Stimulated activated CD4-positive, alpha-beta T cell treated with anti-CD3 and anti-CD28 coated beads, Interleukin-12 subunit alpha, Interleukin-12 subunit beta, amount 100 ng/mL, for 48 hours (primary cell): ENCODE results near the gene KDM4C.
"Not testable (repeated sequence)": the region's sequence is repeated elsewhere in the genome, so short reads cannot be mapped to it uniquely, and the experiment has no call there.

ENCODE experiments used
- DNase-seq, 3 donors: peaks; one replicate each; pipeline ENCODE4 v3.0.0-alpha.2; 2020; ENCODE audit warnings: low read depth in 2 of 3, low spot score in 1 of 3

The KDM4C gene

GRCh38 chr9:6757456-6758247 lies at the start of gene KDM4C:
Gene KDM4C, plus strand, starts transcription at chr9:6757973. Its CDS starts 35,016 bp downstream, at chr9:6792989.
- DNase-seq = peak; percentile 86 to 92 (median 87)

- DNase-seq = no peak
Measured at GRCh38 chr9:6708732-6709131, 49.0 kb upstream of the KDM4C start.

- no peak for DNase-seq
Measured at GRCh38 chr9:6711403-6711802, 46.4 kb upstream of the KDM4C start.

- DNase-seq = no peak
Measured at GRCh38 chr9:6712041-6712440, 45.7 kb upstream of the KDM4C start.

- no peak for DNase-seq
Measured at GRCh38 chr9:6714176-6714575, 43.6 kb upstream of the KDM4C start.

- DNase-seq = not testable (repeated sequence)
Measured at GRCh38 chr9:6715153-6715754, 42.5 kb upstream of the KDM4C start.

GRCh38 chr9:6715755-6716643 lies 41.8 kb upstream of the KDM4C start:
- DNase-seq = peak; percentile 55 to 69 (median 67)

- peak in 1 of 3 donors; percentile 11 for DNase-seq
Measured at GRCh38 chr9:6716766-6717165, 41.0 kb upstream of the KDM4C start.

GRCh38 chr9:6723881-6724420 lies 33.8 kb upstream of the KDM4C start:
- DNase-seq = no peak

- DNase-seq = no peak
Measured at GRCh38 chr9:6733257-6733656, 24.5 kb upstream of the KDM4C start.

- no peak for DNase-seq
Measured at GRCh38 chr9:6733831-6734230, 23.9 kb upstream of the KDM4C start.

- no peak for DNase-seq
Measured at GRCh38 chr9:6735422-6735821, 22.4 kb upstream of the KDM4C start.

- DNase-seq = no peak
Measured at GRCh38 chr9:6739218-6739617, 18.6 kb upstream of the KDM4C start.

- DNase-seq = not testable (repeated sequence)
Measured at GRCh38 chr9:6748861-6749260, 8.9 kb upstream of the KDM4C start.

- not testable (repeated sequence) for DNase-seq
Measured at GRCh38 chr9:6754861-6755260, 2.9 kb upstream of the KDM4C start.

GRCh38 chr9:6757132-6757455 lies 679 bp upstream of the KDM4C start:
- DNase-seq = peak; percentile 64 to 72 (median 69)

- DNase-seq = peak in 1 of 3 donors; percentile 13
Measured at GRCh38 chr9:6758248-6758497, 400 bp downstream of the KDM4C start.

- DNase-seq = peak; percentile 34 to 42 (median 37)
Measured at GRCh38 chr9:6758498-6759184, 868 bp downstream of the KDM4C start.

GRCh38 chr9:6759185-6759977 lies 1.6 kb downstream of the KDM4C start:
- DNase-seq = peak in 1 of 3 donors; percentile 19

- no peak for DNase-seq
Measured at GRCh38 chr9:6761306-6761705, 3.5 kb downstream of the KDM4C start.
